GM12878 (cell line): ENCODE results near the gene IQGAP3. TPM values are rescaled to one million over a fixed set of nuclear protein-coding genes. Genes with fewer than 3 reads are reported as not detected.

Source experiments
- CHD4 ChIP-seq: fragments of 200-600 bp; sonication (generic); IDR thresholded peaks from 2 replicates; pipeline ENCODE4 v1.6.1; 2016; ENCODE audit warnings: mild to moderate bottlenecking
- CTCF ChIP-seq, 3 experiments: IDR thresholded peaks in 2 of 3; conservative IDR thresholded peaks in 1 of 3; 2 replicates each; pipeline ENCODE4 v1.5.1; 2011; ENCODE audit warnings: low read depth in 3 of 3, low read length in 3 of 3, mild to moderate bottlenecking in 3 of 3, control low read depth in 2 of 3, moderate library complexity in 2 of 3, inconsistent platforms in 1 of 3, mixed read lengths in 1 of 3; ENCODE audit not compliant: control insufficient read depth in 2 of 3, insufficient read depth in 1 of 3; ENCODE audit errors: extremely low read depth in 1 of 3
- ESRRA ChIP-seq: IDR thresholded peaks from 2 replicates; pipeline ENCODE4 v1.6.1; 2012; ENCODE audit warnings: mild to moderate bottlenecking, low read length, improper control_type of control experiment
- ETV6 ChIP-seq, 2 experiments: fragments of 450-650 bp in 1 of 2; IDR thresholded peaks in 1 of 2; conservative IDR thresholded peaks in 1 of 2; 2 replicates each; pipeline ENCODE4 v1.6.1; 2014; ENCODE audit warnings: antibody characterized with exemption in 1 of 2, borderline replicate concordance in 1 of 2, low read depth in 1 of 2, mild to moderate bottlenecking in 1 of 2, moderate library complexity in 1 of 2
- HSF1 ChIP-seq: fragments of 150-350 bp; IDR thresholded peaks from 2 replicates; pipeline ENCODE4 v1.6.1; 2014; ENCODE audit warnings: mild to moderate bottlenecking, low read depth, low read length
- JUNB ChIP-seq: IDR thresholded peaks from 2 replicates; pipeline ENCODE4 v1.6.1; 2016; ENCODE audit warnings: antibody characterized with exemption, mild to moderate bottlenecking
- MYB ChIP-seq: fragments of 150-350 bp; IDR thresholded peaks from 2 replicates; pipeline ENCODE4 v1.6.1; 2014; ENCODE audit warnings: mild to moderate bottlenecking, low read depth, low read length, borderline replicate concordance
- NKRF ChIP-seq: fragments of 450-650 bp; conservative IDR thresholded peaks from 2 replicates; pipeline ENCODE4 v1.6.1; 2017; ENCODE audit warnings: mild to moderate bottlenecking, moderate library complexity
- NR2C2 ChIP-seq: IDR thresholded peaks from 2 replicates; pipeline ENCODE4 v1.6.1; 2011; ENCODE audit warnings: borderline replicate concordance, low read depth; ENCODE audit not compliant: control insufficient read depth, insufficient read length
- SMC3 ChIP-seq: IDR thresholded peaks from 2 replicates; pipeline ENCODE4 v1.6.1; 2011; ENCODE audit warnings: low read length, improper control_type of control experiment, borderline replicate concordance
- STAT3 ChIP-seq: IDR thresholded peaks from 2 replicates; pipeline ENCODE4 v1.6.1; 2011; ENCODE audit warnings: low read depth, low read length, improper control_type of control experiment
- YBX1 ChIP-seq: fragments of 450-650 bp; IDR thresholded peaks from 2 replicates; pipeline ENCODE4 v1.6.1; 2016; ENCODE audit warnings: antibody characterized with exemption
- ZNF622 ChIP-seq: fragments of 450-650 bp; IDR thresholded peaks from 2 replicates; pipeline ENCODE4 v1.6.1; 2017; ENCODE audit warnings: mild to moderate bottlenecking, inconsistent platforms
- polyA plus RNA-seq, 11 experiments: library from polyadenylated mRNA; depleted of rRNA in 4 of 11; unstranded in 6 of 11; stranded (reverse) in 5 of 11; fragments of >200 nt; fragmentation: Nextera tagmentation in 4 of 11; fragmentation: Illumina TruSeq in 1 of 11; extraction: Ambion mirVana in 4 of 11; extraction: Trizol in 1 of 11; gene quantifications; 1 replicate in 1 of 11; 2 replicates in 10 of 11; pipeline versions ENCODE4 v1.2.1 to v1.2.3, GENCODE V29; 2011 to 2016; ENCODE audit warnings: inconsistent platforms in 2 of 11, missing spikeins in 2 of 11, low read depth in 1 of 11
- total RNA-seq, 4 experiments: library from RNA; depleted of rRNA in 3 of 4; stranded (reverse); fragments of >200 nt in 3 of 4; fragmentation: Illumina TruSeq in 1 of 4; extraction: Trizol in 1 of 4; gene quantifications; 2 replicates each; pipeline versions ENCODE4 v1.2.1 to v1.2.3, GENCODE V29; 2013 to 2021
- TF ChIP-seq, protein P1 (sequence below): fragments of 150-350 bp; IDR thresholded peaks from 2 replicates; pipeline ENCODE4 v1.6.1; 2016; ENCODE audit warnings: low read depth, low read length
- TF ChIP-seq, protein P2 (sequence below): fragments of 450-650 bp; IDR thresholded peaks from 2 replicates; pipeline ENCODE4 v1.6.1; 2016; ENCODE audit warnings: mild to moderate bottlenecking, moderate library complexity, borderline replicate concordance

Gene IQGAP3
- total and polyA plus RNA-seq, 10 of the 15 experiments (the other 5 are each of a cell fraction or from before 2014, with no cell fraction given), result 1.1 to 10.7 (median 7.9) TPM

DNA sequence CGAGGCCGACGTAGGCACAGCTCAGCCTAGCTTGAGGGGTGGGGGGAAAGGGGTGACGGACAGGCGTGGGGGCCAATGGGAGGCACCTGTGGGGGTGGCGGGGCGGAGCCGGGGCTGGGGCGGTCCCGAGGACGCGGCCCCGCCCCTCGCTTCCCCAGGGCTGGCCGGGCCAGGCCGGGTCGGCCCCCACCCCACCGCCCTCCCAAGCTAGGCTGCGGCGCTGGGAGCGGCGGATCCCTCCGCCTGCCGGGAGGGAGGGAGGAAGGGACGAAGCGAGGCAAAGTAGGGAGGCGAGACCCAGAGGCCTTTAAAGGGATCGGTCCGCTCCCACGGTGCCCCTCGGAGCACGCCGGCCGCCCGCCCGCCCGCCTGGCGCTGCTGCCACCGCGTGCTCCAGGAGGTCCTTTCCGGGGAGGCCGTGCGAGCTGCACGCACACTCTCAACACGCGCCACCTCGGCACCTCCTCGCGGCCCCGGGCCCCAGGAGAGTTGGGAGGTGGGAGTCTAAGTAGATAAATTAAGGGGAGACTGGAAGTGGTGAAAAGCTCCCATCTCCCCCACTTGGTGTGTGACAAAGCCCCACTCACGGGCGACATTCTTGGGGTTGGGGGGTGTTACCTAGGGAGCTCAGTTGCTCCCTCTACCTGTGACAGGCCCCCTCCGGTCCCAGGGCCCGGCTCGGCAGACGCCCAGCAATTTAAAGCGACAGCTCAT is 71.4 kb downstream of the IQGAP3 start (continued):
- TF ChIP-seq NKRF (peak; percentile 82), NR2C2 (no peak), HSF1 (0 out of 2 replicates have a peak, but pooled peaks have one; percentile 18), CHD4 (no peak), JUNB (no peak), CTCF (IDR thresholded peaks at IDR 0.05 in 2 of 3, conservative IDR thresholded peaks at IDR 0.05 in 1 of 3; ENCODE audit: control insufficient read depth in 2 of 3, extremely low read depth in 1 of 3, insufficient read depth in 1 of 3, low read depth in 3 of 3, low read length in 3 of 3) (peak; percentile 57 to 71 (median 65)), ZNF622 (no peak), YBX1 (no peak), MYB (no peak), SMC3 (peak; percentile 47; the same call in 1 of the 2 replicates), ESRRA (no peak), STAT3 (no peak), ETV6 (conservative IDR thresholded peaks at IDR 0.05 in 1 of 2, IDR thresholded peaks at IDR 0.05 in 1 of 2; ENCODE audit: borderline replicate concordance in 1 of 2, low read depth in 1 of 2) (no peak)
- TF ChIP-seq, protein P1, sequence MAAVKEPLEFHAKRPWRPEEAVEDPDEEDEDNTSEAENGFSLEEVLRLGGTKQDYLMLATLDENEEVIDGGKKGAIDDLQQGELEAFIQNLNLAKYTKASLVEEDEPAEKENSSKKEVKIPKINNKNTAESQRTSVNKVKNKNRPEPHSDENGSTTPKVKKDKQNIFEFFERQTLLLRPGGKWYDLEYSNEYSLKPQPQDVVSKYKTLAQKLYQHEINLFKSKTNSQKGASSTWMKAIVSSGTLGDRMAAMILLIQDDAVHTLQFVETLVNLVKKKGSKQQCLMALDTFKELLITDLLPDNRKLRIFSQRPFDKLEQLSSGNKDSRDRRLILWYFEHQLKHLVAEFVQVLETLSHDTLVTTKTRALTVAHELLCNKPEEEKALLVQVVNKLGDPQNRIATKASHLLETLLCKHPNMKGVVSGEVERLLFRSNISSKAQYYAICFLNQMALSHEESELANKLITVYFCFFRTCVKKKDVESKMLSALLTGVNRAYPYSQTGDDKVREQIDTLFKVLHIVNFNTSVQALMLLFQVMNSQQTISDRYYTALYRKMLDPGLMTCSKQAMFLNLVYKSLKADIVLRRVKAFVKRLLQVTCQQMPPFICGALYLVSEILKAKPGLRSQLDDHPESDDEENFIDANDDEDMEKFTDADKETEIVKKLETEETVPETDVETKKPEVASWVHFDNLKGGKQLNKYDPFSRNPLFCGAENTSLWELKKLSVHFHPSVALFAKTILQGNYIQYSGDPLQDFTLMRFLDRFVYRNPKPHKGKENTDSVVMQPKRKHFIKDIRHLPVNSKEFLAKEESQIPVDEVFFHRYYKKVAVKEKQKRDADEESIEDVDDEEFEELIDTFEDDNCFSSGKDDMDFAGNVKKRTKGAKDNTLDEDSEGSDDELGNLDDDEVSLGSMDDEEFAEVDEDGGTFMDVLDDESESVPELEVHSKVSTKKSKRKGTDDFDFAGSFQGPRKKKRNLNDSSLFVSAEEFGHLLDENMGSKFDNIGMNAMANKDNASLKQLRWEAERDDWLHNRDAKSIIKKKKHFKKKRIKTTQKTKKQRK, result no peak
- TF ChIP-seq, protein P2, sequence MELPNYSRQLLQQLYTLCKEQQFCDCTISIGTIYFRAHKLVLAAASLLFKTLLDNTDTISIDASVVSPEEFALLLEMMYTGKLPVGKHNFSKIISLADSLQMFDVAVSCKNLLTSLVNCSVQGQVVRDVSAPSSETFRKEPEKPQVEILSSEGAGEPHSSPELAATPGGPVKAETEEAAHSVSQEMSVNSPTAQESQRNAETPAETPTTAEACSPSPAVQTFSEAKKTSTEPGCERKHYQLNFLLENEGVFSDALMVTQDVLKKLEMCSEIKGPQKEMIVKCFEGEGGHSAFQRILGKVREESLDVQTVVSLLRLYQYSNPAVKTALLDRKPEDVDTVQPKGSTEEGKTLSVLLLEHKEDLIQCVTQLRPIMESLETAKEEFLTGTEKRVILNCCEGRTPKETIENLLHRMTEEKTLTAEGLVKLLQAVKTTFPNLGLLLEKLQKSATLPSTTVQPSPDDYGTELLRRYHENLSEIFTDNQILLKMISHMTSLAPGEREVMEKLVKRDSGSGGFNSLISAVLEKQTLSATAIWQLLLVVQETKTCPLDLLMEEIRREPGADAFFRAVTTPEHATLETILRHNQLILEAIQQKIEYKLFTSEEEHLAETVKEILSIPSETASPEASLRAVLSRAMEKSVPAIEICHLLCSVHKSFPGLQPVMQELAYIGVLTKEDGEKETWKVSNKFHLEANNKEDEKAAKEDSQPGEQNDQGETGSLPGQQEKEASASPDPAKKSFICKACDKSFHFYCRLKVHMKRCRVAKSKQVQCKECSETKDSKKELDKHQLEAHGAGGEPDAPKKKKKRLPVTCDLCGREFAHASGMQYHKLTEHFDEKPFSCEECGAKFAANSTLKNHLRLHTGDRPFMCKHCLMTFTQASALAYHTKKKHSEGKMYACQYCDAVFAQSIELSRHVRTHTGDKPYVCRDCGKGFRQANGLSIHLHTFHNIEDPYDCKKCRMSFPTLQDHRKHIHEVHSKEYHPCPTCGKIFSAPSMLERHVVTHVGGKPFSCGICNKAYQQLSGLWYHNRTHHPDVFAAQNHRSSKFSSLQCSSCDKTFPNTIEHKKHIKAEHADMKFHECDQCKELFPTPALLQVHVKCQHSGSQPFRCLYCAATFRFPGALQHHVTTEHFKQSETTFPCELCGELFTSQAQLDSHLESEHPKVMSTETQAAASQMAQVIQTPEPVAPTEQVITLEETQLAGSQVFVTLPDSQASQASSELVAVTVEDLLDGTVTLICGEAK, result no peak
